Osteocyte (in vitro differentiated cells): ENCODE data around the gene ACCS. TPM values are rescaled to one million over a fixed set of nuclear protein-coding genes. Genes with fewer than 3 reads are reported as not detected.

Source experiments
- DNase-seq: peaks from one replicate; pipeline ENCODE4 v3.0.0; 2021; ENCODE audit warnings: mixed read lengths; ENCODE audit not compliant: unreplicated experiment; ENCODE audit errors: extremely low spot score
- H3K27ac Mint-ChIP-seq: one replicate; pipeline ENCODE4 v1.8.0; 2021; ENCODE audit warnings: mild to moderate bottlenecking, mixed read lengths; ENCODE audit not compliant: unreplicated experiment
- H3K27me3 Mint-ChIP-seq: one replicate; pipeline ENCODE4 v1.8.0; 2021; ENCODE audit warnings: mixed read lengths; ENCODE audit not compliant: unreplicated experiment
- H3K36me3 Mint-ChIP-seq: one replicate; pipeline ENCODE4 v1.8.0; 2021; ENCODE audit warnings: mixed read lengths; ENCODE audit not compliant: unreplicated experiment
- H3K4me1 Mint-ChIP-seq: one replicate; pipeline ENCODE4 v1.8.0; 2021; ENCODE audit warnings: mixed read lengths; ENCODE audit not compliant: unreplicated experiment
- H3K4me3 Mint-ChIP-seq: one replicate; pipeline ENCODE4 v1.8.0; 2021; ENCODE audit warnings: mild to moderate bottlenecking, moderate library complexity, mixed read lengths; ENCODE audit not compliant: unreplicated experiment
- H3K9me3 Mint-ChIP-seq: one replicate; pipeline ENCODE4 v1.8.0; 2021; ENCODE audit warnings: mixed read lengths; ENCODE audit not compliant: unreplicated experiment
- CTCF ChIP-seq: fragments of 200-600 bp; sonication (generic); IDR thresholded peaks from 2 replicates; pipeline ENCODE4 v1.5.0; 2021; ENCODE audit warnings: antibody characterized with exemption, mild to moderate bottlenecking, moderate library complexity
- total RNA-seq: library from RNA; stranded (reverse); gene quantifications from 2 replicates; pipeline ENCODE4 v1.2.1, GENCODE V29; 2021

ACCS gene
- total RNA-seq, 1 donor from 2014 or later: 4.3 TPM

DNA sequence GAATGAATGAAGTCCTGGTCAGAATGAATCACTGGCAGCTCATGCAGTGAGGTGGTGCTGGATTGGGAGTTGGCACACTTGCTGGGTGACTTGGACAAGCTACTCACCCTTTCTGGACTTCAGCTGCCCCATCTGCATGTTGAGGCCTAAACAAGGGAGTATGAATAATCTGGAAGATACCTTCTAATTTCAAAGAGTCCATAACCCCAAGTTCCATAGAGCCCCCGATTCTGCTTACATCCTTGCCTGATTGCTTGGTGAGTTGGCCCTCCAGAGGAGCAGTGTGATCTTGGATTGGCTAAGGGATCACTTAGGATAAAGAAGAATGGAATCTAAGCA is 36.6 kb upstream of the ACCS start:
- peak; percentile 36 for DNase-seq
- no peaks in the 10 kb centered on the region for H3K36me3 Mint-ChIP-seq
- no peak for TF ChIP-seq CTCF
- peaks cover 33% of the 10 kb centered on the region for H3K27me3 Mint-ChIP-seq
- H3K4me1 Mint-ChIP-seq: peaks cover 19% of the 10 kb centered on the region
- no peak overlapping the region for H3K27ac Mint-ChIP-seq
- H3K9me3 Mint-ChIP-seq: peaks cover 9% of the 10 kb centered on the region
- H3K4me3 Mint-ChIP-seq: no peak overlapping the region

GRCh38 chr11:44029977-44030911 is 35.8 kb upstream of the ACCS start:
- Mint-ChIP-seq H3K27ac (peak overlapping the region; percentile 24), H3K4me1 (peaks cover 19% of the 10 kb centered on the region), H3K9me3 (peaks cover 9% of the 10 kb centered on the region), H3K4me3 (no peak overlapping the region), H3K36me3 (no peaks in the 10 kb centered on the region), H3K27me3 (peaks cover 27% of the 10 kb centered on the region)
- TF ChIP-seq CTCF: no peak
- DNase-seq: peak; percentile 73

GRCh38 chr11:44030996-44031395 is 35.1 kb upstream of the ACCS start:
- Mint-ChIP-seq H3K4me1 (peaks cover 19% of the 10 kb centered on the region), H3K27me3 (peaks cover 27% of the 10 kb centered on the region), H3K9me3 (peaks cover 4% of the 10 kb centered on the region), H3K27ac (no peak overlapping the region), H3K36me3 (no peaks in the 10 kb centered on the region), H3K4me3 (no peak overlapping the region)
- peak; percentile 40 for DNase-seq
- TF ChIP-seq CTCF: no peak

- TF ChIP-seq CTCF: no peak
- no peaks in the 10 kb centered on the region for H3K9me3 Mint-ChIP-seq
- H3K27me3 Mint-ChIP-seq: peaks cover 27% of the 10 kb centered on the region
- no peaks in the 10 kb centered on the region for H3K36me3 Mint-ChIP-seq
- H3K27ac Mint-ChIP-seq: no peak overlapping the region
- DNase-seq: peak; percentile 19
- H3K4me1 Mint-ChIP-seq: peaks cover 19% of the 10 kb centered on the region
- H3K4me3 Mint-ChIP-seq: no peak overlapping the region
Observed at GRCh38 chr11:44031549-44031948, 34.5 kb upstream of the ACCS start.

DNA sequence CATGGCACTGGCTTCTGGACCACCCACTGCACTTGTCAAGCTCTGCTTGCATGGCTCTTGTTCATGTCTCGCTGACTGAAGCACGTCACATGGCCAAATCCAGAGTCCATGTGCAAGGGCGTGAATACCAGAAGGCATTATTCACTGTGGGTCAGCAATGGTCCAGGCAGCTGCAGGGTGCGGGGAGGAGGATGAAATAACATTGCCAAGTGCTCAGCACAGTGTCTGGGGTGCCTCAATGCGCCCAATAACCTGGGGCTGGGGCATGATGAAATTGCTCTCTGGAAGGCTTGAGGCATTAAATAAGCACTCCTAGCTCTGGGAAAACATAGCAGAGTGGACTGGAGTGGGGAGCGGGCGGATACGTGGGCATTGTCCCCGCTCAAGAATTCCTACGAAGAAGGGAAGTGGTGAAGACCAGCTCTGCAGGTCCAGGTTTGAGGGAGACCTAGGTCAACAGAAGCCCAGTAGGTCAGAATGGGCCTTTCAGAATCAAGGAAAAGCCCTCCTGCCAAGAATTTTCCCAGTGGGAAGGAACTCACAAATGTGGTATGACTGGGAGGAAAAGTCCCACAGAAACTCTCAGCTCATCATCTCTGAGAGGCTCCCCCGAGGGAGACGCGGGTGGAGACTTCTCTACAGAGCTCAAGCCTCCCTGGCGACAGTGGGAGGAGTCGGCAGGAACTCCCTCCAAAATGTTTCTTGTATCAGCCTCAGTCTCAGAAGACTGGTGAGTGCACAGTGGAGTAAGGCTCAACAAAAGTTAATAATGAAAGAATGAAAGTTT is 33.6 kb upstream of the ACCS start:
- no peak overlapping the region for H3K27ac Mint-ChIP-seq
- TF ChIP-seq CTCF: no peak
- no peaks in the 10 kb centered on the region for H3K36me3 Mint-ChIP-seq
- peaks cover 19% of the 10 kb centered on the region for H3K4me1 Mint-ChIP-seq
- H3K9me3 Mint-ChIP-seq: no peaks in the 10 kb centered on the region
- peaks cover 27% of the 10 kb centered on the region for H3K27me3 Mint-ChIP-seq
- no peak overlapping the region for H3K4me3 Mint-ChIP-seq
- DNase-seq: peak; percentile 53
